NB4 (cell line): ENCODE data around the gene RADIL.
A peak's percentile ranks its signal among the peaks of the same experiment; 100 is the strongest.

Experiments
- DNase-seq: peaks from one replicate; pipeline ENCODE4 v3.0.0; 2010; ENCODE audit warnings: low read depth
- H3K4me3 ChIP-seq: one replicate; pipeline ENCODE4 v1.5.1; 2011; ENCODE audit warnings: mild to moderate bottlenecking, low read depth, low read length, moderate library complexity
- CTCF ChIP-seq: IDR thresholded peaks from one replicate; pipeline ENCODE4 v1.5.1; 2012; ENCODE audit warnings: low read depth, low read length
- MYC ChIP-seq: IDR thresholded peaks from 2 replicates; pipeline ENCODE4 v1.6.1; 2011; ENCODE audit warnings: low read depth, low read length
- POLR2A ChIP-seq: IDR thresholded peaks from 2 replicates; pipeline ENCODE4 v1.6.1; 2011; ENCODE audit warnings: mild to moderate bottlenecking; ENCODE audit not compliant: insufficient read length; ENCODE audit errors: extremely low read depth
- TF ChIP-seq, protein P1 (sequence below): IDR thresholded peaks from 2 replicates; pipeline ENCODE4 v1.6.1; 2011; ENCODE audit warnings: low read depth, low read length

Gene RADIL

DNA sequence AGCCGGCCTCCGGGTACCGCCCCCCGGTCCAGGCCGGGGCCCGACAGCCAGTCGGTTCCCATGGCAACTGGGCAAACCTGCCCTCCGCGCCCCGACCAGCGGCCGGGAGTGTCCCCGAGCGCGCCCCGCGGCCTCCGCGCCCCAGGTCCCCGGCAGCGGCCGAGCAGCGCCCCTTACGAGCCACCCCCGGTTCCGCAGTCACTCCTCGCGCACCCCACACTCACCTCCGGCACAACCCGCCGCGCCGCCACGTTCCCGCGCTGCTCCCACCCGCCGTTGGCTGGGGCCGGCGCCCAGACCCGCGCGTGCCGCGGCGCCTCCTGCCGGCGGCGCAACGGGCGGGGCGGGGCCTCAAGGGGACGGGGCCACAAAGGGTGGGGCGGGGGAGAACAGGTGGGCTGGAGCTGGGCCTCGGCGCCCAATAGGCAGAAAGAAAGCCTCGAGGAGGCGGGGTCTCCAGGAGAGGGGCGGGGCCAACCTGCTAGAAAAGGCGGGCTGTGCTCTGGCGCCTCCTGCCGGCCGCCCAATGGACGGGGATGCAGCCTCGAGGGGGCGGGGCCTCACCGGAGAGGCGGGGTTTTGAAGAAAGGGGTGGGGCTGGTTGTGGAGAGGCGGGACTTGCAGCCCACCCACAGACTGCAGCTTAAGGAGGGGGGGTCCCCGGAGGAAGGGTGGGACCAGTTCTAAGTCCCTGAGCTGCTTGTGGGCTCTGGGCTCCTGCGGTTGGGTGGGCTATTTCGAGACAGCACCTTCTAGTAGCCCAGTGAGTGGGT is at the start of gene RADIL:
RADIL (minus strand) TSS at position 345 of the 773 bp plus-strand sequence. CDS start 5,577 bp downstream, outside the sequence.
- no peak within 1 kb of the TSS for H3K4me3 ChIP-seq
- TF ChIP-seq CTCF (peak; percentile 22), MYC (no peak)
- DNase-seq = peak; percentile 50

DNA sequence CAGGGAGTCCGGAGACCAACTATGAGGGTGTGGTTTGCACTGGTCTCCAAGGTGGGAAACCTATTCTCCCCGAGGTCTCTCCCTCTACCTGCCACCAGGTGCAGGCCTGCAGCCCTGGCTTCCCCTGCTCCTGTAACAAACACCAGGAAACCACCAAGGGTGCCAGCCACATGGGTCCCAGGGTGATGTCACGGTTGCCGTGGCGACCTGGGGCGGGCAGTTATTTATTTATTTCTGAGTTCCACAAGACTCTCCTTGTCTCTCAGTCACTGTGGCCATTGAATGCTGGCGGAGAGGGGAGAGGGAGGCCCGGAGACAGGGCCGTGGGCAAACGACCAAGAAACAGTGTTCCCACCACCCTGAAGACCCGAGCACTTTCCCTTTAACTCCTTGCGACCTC is 48.4 kb upstream of the RADIL start:
- peak; percentile 33 for DNase-seq
- no peak overlapping the region for H3K4me3 ChIP-seq
- no peak for TF ChIP-seq MYC
- no peak for TF ChIP-seq POLR2A
- TF ChIP-seq CTCF = no peak
- TF ChIP-seq, protein P1, sequence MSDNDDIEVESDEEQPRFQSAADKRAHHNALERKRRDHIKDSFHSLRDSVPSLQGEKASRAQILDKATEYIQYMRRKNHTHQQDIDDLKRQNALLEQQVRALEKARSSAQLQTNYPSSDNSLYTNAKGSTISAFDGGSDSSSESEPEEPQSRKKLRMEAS = no peak

DNA sequence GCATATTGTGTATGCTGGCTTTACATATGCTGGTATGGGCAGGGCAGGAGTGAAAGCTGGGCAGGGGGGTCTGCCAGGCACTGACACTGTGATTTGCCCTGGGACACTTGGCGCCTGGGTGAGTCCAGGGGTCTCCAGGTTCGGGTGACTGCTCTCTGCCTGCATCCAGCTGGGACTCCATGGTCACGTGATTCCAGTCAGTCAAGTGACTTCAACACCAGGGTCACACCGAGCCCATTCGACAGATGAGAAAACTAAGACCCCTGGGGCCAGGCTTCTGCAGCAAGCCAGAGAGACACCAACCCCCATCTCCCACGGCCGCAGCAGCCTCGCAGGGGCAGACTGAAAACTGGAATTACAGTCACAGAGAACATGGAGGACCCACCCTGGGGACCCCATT is 45.5 kb upstream of the RADIL start:
- no peak for TF ChIP-seq MYC
- TF ChIP-seq, protein P1 = no peak
- TF ChIP-seq POLR2A = no peak
- no peak for TF ChIP-seq CTCF

GRCh38 chr7:4928445-4928844 is 44.9 kb upstream of the RADIL start:
- TF ChIP-seq, protein P1 = no peak
- no peak for TF ChIP-seq MYC
- TF ChIP-seq CTCF = no peak
- no peak for TF ChIP-seq POLR2A
- H3K4me3 ChIP-seq = no peak overlapping the region
- DNase-seq = no peak

More for the DNA sequence above, 45.5 kb upstream of the RADIL start:
- no peak overlapping the region for H3K4me3 ChIP-seq
- DNase-seq = no peak

- no peak overlapping the region for H3K4me3 ChIP-seq
- no peak for TF ChIP-seq POLR2A
- no peak for TF ChIP-seq MYC
- TF ChIP-seq CTCF = no peak
- TF ChIP-seq, protein P1 = no peak
- DNase-seq = no peak
Measured at GRCh38 chr7:4919969-4920766, 36.7 kb upstream of the RADIL start.
